NCI-H1930 (cell line): ENCODE data around the gene UBAC2.
"Not testable (repeated sequence)": the region's sequence is repeated elsewhere in the genome, so short reads cannot be mapped to it uniquely, and the experiment has no call there.

Experiments
- DNase-seq, 2 experiments: peaks; one replicate each; lab custom pipeline; 2025; lab: John Stamatoyannopoulos, UW

The UBAC2 gene

DNA sequence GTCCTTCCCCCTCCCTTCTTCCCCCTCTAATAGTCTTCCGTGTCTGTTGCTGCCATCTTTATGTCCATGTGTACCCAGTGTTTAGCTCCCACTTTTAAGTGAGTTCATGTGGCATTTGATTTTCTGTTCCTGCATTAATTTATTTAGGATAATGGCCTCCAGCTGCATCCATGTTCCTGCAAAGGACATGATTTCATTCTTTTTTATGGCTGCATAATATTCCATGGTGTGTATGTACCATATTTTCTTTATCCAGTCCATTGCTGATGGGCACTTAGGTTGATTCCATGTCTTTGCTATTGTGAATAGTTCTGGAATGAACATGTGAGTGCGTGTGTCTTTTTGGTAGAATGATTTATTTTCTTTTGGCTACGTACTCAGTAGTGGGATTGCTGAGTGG is 48.5 kb downstream of the UBAC2 start:
- DNase-seq, result not testable (repeated sequence)

DNA sequence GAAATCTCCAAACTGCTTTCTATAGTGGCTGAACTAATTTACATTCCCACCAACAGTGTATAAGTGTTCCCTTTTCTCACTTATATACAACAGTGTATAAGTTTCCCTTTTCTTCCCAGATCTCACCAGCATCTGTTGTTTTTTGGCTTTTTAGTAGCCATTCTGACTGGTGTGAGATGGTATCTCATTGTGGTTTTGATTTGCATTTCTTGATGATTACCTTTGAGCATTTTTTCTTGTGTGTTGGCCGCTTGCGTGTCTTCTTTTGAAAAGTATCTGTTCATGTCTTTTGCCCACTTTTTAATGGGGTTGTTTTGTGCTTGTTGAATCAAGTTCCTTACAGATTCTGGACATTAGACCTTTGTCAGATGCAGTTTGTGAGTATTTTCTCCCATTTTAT is 49.0 kb downstream of the UBAC2 start:
- DNase-seq, result not testable (repeated sequence)

DNA sequence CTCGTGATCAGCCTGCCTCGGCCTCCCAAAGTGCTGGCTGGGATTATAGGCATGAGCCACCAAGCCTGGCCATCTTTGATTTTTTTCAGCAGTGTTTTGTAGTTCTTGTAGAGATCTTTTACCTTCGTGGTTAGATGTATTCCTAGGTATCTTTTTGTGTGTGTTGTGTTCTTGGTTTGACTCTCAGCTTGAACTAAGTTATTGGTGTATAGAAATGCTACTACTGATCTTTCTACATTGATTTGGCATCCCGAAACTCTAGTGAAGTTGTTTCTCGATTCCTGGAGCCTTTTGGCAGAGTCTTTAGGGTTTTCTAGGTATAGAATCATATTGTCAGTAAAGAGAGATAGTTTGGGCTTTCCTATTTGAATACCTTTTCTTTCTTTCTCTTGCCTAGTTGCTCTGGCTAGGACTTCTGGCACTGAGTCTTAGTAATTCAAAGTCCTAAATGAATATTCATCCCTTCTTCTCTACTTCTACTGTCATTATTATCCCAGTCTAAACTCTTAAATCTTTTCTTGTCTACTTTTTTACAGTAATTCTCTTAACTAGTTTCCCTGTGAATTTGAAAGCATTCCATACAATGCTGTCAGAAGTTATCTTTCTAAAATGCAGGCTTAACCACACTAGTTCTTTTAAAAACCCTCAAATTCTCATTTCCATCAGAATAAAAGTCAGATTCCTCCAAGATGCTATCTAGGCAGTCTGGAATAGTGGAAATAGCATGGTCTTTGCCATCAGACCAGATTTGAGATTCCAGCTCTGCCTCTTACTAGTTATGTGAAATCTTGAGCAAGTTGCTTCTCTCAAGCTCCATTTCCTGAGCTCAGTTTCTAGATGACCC is 50.5 kb downstream of the UBAC2 start:
- no peak for DNase-seq

DNA sequence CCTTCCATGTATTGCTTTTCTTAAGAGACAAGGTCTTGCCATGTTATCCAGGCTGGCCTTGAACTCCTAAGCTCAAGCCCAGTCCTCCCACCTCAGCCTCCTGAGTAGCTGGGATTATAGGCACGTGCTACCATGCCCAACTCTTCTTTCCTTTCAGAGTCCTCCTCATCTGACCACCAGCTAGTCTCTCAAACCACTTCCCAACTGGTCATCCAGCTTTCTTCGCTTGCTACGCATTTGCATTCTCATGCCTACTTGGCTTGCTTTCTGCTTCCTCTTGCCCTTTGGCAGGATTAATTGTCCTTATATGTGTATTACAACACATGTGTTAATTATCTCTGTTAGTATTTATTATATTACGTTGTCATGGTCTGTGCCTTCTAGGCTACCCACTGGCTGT is 51.3 kb downstream of the UBAC2 start:
- no peak for DNase-seq

DNA sequence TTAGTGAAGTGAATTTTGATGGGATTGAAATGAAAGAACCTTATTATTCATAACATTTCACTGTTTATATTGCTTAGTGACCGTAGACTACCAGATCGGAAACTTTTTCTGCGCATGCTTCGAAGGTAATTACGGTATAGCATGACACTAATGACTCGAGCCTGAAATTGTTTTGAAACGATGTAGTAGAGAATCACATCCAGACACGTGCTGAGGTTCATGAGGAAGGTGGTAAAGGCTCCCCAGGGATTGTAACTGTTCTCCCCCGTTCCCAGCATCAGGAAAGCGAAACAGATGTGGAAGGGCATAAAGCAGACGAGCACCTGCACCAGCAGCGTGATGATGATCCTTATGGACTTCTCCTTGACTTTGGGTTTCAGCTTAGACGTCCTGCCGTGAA is 54.2 kb downstream of the UBAC2 start:
- DNase-seq, result peak in 1 of 2 experiments; percentile 86

DNA sequence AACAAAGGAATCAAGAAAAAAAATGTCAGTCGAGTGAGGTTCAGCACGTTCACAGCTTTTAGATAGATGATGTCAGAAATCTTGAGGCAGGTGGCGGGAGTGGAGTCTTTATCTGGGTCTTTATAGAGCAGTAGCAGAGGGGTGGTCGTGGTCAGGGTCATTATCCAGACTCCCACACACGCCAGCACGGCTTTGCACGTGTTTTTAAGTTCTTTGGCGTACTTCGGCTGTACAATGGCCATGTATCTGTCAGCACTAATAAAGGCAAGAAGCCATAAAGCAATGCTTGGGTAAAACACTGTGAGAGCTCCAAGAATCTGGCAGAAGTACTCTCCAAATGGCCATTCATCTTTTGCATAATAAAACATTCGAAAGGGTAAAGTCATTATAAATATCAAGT is 54.6 kb downstream of the UBAC2 start:
- peak in 1 of 2 experiments; percentile 80 for DNase-seq

DNA sequence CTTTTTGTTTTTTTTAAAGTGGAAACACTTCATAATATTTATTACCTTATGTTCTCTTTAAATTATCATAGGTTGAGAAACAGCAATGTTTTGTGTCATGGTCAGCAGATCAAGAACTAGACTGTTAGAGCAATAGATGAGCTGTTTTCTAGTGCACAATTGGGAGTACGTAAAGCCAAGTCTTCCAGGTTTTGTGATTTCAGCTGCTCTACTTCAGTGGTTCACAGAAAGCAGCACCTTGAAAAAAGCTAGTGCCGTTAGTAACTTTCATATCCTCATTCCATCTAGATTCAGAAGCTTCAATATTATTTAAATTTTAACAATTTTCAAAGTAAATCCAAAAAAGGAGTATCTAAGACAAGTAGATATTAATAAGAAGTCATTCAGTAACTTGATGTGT is 55.6 kb downstream of the UBAC2 start:
- peak in 1 of 2 experiments; percentile 59 for DNase-seq

DNA sequence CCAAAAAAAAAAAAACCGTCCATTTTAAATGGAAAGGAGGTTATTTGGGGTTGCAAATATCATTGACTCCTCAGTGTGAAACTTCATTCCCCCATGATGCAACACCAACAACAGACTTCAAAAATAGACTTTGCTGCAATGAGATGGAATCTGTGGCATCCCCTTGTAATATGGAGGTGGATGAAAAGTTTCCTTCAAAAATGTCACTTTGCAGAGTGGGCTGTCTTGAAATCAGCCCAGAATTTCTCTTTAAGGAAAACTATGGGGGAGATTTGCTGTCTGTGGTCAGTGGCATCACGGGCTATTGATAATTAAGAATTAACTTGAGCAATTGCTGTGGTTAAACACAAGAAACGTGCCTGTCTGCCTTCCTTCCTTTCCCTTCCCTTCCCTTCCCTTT is 56.1 kb downstream of the UBAC2 start:
- DNase-seq, result no peak

DNA sequence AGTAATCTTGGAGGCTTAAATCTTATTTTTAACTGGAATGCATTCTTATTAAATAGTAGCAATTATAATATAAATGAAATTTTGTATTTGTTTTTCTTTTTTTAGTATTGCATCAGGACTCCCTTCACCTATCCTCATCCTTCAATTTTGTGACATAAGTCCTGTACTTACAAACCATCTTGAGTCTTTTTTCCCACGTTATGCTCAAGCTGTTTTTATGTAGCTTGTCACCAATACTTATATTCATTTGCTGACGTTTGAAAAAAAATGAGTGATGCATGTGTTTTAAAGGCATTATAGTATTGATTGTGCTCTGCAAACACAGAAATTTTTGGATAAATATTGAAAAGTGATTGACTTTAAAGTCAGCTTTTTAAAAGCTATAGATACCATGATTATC is 56.6 kb downstream of the UBAC2 start:
- no peak for DNase-seq

DNA sequence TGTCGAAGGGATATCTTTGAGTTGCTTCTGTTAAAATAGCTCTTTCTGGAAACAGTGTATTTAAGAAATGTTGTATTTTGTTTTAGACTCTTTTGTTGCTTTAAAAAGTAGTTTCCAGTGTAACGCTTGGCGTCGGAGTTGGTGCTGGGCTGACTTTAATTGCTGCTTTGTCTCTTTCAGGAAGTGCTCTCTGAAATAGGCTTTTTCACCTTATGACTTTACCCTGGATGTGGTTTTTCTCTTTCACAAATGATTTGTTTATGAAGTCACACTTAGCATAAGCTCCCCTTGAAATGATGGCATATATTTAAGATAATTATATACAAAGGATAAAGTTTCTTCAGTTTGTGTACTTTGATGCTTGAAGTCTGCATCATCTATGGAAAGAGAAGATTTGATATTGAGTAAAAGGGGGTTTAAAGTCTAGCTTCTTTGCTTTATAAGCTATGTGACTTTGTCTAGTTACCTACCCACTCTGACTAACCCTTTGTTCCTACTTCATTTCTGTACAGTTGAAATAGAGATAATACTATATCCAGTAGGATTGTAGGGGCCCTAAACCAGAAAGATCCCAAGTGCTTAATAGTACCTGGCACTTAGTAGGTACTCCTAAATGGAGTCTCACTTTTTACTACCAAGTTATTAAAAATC is 57.7 kb downstream of the UBAC2 start, which contains the start of gene GPR18:
Gene GPR18 (minus strand): TSS at position 170 of the 651 bp plus-strand sequence. CDS start 2,507 bp downstream, outside the sequence.
- no peak for DNase-seq

DNA sequence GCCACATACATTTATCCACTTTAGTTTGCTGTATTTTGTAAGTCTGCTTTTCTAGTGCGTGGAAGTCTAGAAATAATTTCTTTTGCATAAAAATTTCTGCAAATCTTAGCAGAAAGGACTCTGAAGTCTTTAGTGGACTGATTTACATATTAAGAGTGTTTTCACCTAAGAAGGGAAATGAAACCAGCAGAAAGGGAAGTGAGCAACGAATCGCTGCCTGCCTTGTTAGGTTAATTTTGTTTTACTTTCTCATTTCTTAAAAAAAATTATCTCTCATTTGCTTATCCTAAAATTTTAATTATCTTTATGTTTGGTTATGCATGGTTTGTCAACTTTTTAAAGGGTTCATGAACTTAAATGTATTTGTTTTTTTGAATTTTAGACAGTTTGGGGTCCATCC is 58.3 kb downstream of the UBAC2 start:
- DNase-seq, result no peak

DNA sequence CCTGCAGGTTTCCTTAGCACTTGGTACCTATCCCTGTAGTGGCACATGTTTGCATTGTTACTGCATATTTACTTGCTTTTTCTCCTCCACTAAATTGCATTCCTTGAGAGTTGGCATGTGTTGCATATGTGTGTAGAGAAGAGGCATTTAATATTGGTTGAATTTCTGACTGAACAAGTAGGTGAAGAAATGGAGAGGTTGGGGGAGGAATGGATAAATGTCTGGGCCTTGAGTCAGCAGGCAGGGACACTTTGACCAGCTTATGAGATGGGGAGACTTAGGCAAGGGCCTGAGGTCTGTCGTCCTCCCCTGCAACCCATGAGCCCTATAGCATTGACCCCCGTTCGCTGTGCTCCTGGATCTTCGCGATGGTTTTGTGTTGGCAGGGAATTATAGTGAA is 59.6 kb downstream of the UBAC2 start:
- no peak for DNase-seq

DNA sequence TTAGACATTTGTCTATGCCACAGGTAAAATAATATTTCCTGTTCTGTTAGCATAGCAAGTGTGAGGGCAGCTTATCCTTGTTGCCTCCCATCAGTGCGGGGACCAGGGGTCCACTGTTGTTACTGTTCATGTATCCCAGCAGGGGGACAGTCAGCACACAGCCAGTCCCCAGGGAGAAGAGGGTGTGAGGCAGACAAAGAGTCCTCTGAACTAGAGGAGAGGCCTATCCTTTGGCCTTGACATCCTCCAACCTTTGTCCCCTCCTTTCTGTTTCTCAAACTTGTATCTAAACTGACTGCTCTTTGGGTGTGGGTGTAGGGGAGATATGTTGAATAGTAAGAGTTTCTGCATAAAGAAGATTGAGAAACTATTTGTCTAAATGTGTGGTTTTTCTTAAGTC is 60.4 kb downstream of the UBAC2 start:
- DNase-seq, result peak in 1 of 2 experiments; percentile 51

DNA sequence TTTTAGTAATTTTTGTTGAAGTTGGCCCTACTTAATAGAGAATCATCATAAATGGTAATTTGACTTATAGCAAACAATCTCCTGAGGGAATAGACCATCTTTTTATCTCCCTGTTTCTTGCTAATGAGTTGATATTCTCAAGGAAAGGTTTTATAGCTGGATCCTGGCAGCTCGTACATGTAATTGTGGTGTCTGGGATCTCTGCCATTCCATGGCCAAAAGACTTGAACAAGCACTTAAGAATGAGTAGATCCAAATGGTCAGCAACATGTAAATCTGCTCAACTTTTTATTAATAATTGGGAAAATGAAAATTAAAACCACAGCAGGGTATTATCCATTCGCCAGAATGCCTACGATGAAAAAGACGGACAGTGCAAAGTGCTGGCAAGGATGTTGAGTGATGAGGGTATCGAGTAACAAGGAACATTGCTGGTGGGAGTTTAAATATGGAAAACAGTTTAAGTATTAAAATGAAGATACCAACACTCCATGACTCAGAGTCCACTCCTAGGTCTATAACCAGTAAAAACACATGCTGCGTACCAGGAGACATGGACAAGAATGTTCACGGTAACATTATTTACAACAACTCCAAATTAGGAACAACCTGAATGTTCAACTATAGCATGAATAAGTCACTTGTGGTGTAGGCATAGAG is 62.6 kb downstream of the UBAC2 start:
- no peak for DNase-seq

DNA sequence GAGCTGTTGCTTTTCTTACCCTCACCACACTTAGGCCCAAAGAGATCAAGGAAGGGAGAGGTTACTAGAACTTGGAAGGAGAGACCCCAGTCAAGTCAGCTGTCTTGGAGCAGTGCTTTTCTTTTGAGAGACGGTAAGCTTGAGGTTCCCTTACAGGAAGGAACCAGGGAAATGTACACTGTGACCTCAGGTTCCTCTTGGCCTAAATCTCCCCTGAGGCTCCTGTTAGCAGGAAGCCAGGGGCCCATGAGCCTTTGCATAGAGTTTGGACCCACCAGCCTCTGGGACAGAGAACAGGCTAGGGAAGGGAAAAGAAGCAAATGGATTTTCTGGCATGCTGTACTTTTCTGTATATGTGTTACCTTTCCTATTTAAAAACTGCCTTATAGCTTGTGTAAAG is 63.4 kb downstream of the UBAC2 start:
- DNase-seq, result no peak

DNA sequence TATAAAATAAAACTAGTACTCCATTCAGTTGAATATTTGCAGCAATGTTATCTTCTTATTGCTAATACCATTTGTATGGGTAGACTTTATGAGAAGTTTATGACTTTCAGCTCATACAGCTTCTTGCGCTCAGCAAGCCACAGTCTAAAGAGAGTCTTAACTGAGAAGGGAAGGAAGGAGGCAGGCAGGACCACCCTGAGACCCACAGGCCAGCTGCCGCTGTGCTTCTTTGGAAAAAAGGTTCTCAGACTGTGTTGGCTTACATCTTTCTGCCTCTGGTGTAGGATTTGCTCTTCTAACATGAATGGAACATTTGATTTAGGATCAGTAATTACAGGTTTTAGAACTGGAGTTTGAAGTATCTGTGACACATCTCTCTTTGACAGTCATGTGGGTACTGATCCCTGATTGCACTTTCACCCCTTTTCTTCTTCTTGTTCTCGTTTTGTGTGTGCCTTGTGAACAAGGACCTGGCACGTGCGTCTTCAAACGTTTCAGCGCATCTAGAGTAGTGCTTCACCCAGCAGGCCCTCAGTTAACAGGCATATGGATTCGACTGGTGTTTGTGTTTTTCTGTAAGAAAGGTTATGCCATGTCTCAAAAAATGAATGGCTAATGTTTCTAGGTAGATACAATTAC is 64.6 kb downstream of the UBAC2 start:
- no peak for DNase-seq

DNA sequence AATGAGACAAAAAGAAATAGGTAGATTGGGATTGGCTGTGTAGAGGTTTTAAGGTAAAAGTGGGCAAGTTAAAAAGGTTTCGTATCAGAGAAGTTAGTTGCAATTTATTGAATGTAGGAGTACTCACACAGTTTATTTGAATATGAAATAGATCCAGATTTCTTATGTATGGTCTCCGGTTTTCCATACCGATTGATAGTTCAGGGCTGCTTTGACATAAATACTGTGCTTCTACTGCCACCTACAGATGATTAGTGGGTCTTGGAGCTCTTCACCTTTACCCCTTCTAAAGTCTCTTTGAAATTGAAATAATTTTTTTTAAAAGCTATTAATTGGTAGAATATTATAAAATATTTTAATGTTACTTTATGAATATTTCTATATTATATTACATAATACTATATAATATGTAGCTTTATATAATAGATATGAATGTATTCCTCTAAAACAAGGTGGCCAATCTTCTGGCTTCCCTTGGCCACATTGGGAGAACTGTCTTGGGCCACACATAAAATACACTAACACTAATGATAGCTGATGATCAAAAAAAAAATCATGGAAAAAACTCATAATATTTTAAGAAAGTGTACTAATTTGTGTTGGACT is 65.3 kb downstream of the UBAC2 start:
- DNase-seq, result peak in 1 of 2 experiments; percentile 37

DNA sequence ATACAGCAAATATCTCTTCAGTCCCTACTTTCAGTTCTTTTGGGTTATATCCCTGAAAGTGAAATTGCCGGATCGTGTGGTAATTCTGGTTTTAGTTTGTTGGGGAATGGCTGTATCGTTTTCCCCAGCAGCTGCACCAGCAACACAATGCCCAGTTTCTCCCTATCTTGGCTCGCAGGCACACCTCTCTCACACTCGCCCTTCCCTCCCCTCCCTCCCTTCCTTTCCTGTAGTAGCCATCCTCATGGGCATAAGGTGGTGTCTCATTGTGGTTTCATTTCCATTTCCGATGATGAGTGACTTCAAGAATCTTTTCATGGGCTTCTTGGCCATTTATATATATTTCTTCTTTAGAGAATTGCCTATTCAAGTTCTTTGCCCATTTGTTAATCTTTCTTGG is 66.2 kb downstream of the UBAC2 start:
- DNase-seq, result no peak

DNA sequence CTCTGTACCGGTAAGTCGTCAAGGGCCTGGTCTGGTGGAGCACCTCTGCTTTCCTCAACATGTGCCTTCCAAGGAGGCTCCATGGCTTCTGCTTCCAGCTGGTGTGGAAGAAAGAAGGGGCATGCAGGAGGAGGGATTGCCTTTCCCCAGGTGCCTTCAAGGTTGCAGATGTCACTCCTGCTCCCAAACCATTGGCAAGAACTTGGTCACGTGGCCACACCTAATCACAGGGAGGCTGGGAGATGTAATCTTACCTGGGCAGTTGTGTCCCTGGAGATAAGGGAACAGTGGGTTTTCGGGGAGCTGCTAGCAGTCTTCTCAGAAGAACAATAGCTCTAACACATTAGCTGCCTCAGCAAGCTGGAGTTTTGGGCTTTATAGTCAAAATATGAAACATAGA is 67.3 kb downstream of the UBAC2 start:
- DNase-seq, result no peak

DNA sequence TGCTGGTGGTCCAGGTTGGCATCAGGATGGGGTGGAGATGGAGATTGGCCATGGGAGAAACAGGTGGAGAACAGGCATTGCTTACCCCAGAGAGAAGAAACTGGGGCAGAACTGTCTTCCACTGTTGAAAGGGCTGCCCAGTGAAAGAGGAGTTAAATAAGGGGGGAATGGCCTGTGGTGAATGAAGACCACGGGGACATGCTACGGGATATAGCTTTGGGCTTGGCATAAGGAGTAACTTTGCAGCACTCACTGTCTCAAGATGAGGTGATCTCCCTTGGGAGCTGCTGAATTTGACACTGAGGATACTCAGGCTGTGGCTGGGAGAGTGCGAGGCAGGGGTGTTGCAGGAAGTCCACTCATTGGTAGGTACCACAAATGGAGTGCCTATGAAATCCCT is 68.2 kb downstream of the UBAC2 start:
- no peak for DNase-seq

DNA sequence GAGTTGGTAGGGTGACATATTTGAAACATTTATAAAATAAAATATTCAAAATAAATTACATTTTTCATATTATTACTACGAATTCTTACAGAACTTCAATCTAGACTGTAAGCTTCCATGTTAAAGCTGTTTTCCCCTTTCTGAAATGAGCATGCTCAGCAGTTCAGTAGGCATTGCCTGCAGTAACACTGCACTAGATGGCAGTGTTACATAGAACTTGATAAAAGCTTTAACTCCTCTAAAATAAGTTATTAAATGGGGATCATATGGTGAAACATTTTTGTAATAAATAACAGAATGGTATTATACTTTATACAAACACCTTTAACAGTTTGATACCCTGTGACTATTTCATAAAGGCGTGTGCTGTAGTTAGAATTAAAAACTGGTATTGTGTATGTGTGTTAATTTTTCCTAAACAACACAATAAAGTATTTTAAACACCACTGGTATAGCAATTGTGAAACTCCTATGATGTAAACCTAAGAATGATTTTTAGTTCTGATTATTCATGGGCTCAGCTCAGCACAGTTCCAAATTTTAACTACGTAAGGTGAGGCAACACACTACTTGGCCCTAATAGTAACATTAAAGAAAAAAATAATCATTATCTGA is 69.1 kb downstream of the UBAC2 start:
- DNase-seq, result peak in 1 of 2 experiments; percentile 28

DNA sequence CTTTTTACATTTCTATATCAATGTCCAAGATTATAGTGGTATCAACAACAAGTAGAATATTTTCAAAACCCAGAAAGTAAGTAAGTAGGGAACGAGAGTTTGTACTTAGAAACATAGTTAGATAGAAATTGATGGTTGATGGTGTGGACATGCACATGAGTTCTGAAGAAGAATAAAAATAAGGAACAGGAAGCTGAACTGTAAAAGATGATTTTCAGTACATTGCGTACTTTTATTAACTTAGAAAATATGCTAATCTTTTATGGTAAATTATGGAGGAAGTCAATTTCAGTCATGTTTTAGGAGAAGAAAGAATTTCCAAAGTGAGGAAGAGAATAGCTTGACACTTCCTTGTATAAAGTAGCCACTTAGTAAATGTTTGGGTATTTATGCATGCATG is 69.9 kb downstream of the UBAC2 start:
- no peak for DNase-seq
